ENCODE results near the gene CPT2.

CPT2 gene

DNA sequence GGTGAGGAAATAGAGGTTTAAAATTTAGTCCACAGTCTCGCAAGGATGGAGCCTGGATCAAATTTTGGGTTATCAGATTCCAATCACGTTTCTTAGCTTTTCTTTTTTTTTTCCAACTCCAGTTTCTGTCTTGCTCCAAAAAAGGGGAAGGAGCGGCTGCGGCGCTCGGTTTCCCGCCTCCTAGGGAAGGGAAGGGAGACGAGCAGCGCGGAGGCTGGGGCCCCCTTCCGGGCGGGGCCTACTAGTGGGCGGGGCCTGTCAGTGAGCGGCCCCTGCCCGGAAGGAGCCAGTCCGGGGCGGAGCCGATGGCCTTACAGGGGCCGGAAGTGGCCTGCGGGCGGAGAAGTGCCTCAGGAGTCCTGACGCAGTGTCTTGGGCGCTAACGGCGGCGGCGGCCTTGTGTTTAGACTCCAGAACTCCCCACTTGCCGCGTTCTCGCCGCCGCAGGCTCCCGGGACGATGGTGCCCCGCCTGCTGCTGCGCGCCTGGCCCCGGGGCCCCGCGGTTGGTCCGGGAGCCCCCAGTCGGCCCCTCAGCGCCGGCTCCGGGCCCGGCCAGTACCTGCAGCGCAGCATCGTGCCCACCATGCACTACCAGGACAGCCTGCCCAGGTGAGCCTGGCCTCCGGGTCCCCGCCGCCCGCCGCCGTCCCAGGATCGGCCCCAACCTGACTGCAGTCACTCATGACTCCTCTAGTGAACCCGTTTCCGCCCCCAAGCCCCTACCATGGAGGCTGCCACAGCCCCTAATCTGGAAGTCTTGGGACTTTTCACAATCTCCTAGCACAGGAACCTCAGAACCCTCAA, at the start of gene CPT2:
CPT2 (plus strand) TSS at position 340 of the 806 bp plus-strand sequence; CDS start at position 460, 120 bp downstream.
- H3K4me3 ChIP-seq (replicated peaks in 1 of 2; ENCODE audit: low read depth in 2 of 2, low read length in 2 of 2), result peak within 1 kb of the TSS; percentile 82 to 88
- DNase-seq (ENCODE audit: low read depth in 2 of 2), result peak; percentile 89 to 94
- TF ChIP-seq CTCF (IDR thresholded peaks at IDR 0.05; ENCODE audit: low read depth, low read length), result no peak

- DNase-seq (ENCODE audit: low read depth in 2 of 2), result peak in 1 of 2 donors; percentile 16
- no peak overlapping the region for H3K4me3 ChIP-seq (replicated peaks in 1 of 2; ENCODE audit: low read depth in 2 of 2, low read length in 2 of 2)
- no peak for TF ChIP-seq CTCF (IDR thresholded peaks at IDR 0.05; ENCODE audit: low read depth, low read length)
These were observed 49.5 kb upstream of the CPT2 start for GRCh38 chr1:53147174-53147573.

DNA sequence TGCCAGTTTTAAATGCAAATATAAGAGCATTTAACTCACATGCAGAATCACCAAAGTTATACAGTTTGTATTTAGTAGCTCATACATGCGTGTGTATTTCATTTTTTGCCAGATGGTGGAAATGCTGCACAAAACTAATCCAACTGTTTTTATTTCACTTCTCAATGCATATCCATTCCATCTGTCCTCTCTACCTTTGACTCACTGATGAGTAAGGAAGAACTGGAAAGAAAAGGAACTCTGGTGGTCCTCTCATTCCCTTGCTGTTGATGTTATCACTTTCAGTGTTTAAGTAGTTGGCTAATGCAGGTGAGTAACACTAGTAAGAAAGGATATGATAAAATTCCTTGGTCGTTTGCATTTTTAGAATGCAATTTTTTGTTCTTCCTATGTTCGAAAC, 48.5 kb upstream of the CPT2 start:
- TF ChIP-seq CTCF (IDR thresholded peaks at IDR 0.05; ENCODE audit: low read depth, low read length), result no peak
- DNase-seq (ENCODE audit: low read depth in 2 of 2), result peak in 1 of 2 donors; percentile 68
- H3K4me3 ChIP-seq (replicated peaks in 1 of 2; ENCODE audit: low read depth in 2 of 2, low read length in 2 of 2), result no peak overlapping the region

DNA sequence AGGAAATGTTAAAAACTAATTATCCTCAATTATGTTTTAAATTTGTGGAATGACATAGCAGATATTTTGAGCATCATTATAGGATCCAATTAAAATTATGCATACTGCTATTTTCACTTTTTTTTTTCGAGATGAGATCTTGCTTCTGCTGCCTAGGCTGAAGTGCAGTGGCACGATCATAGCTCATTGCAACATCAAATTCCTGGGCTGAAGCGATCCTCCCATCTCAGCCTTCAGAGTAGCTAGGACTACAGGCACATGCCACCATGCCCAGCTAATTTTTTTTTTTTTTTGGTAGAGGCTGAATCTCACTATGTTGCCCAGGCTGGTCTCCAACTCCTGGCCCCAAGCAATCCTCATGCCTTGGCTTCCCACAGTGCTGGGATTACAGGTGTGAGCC, 42.9 kb upstream of the CPT2 start:
- TF ChIP-seq CTCF (IDR thresholded peaks at IDR 0.05; ENCODE audit: low read depth, low read length), result no peak
- H3K4me3 ChIP-seq (replicated peaks in 1 of 2; ENCODE audit: low read depth in 2 of 2, low read length in 2 of 2), result no peak overlapping the region
- DNase-seq (ENCODE audit: low read depth in 2 of 2), result peak in 1 of 2 donors; percentile 53

DNA sequence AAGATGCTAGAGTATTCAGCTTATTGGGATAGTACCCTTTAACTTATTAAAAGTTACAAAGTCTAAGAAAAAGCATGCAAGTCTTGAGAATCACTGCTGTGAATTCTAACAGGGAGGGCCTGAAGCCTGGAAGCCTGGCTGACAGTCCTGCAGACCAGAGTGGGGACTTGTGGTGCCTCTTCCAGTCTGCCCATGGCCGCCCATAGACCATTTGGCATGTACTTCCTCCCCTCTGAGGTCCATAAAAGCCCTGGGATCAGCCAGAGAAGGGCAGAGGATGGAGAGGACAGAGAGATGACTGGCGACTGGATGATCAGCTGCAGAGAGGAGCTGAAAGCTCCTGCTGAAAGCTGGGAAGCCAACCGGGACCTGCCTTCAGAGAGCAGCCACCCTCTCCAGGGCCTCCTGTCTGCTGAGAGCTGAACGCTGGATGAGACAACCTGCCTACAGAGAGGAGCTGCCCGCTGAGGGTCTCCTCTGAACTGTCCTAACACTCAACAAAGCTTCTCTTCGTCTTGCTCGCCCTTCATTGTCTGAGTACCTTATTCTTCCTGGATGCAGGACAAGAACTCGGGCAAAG, 41.7 kb upstream of the CPT2 start:
- no peak overlapping the region for H3K4me3 ChIP-seq (replicated peaks in 1 of 2; ENCODE audit: low read depth in 2 of 2, low read length in 2 of 2)
- no peak for TF ChIP-seq CTCF (IDR thresholded peaks at IDR 0.05; ENCODE audit: low read depth, low read length)
- DNase-seq (ENCODE audit: low read depth in 2 of 2), result no peak

GRCh38 chr1:53155534-53155933, 41.1 kb upstream of the CPT2 start:
- H3K4me3 ChIP-seq (replicated peaks in 1 of 2; ENCODE audit: low read depth in 2 of 2, low read length in 2 of 2), result no peak overlapping the region
- no peak for TF ChIP-seq CTCF (IDR thresholded peaks at IDR 0.05; ENCODE audit: low read depth, low read length)
- no peak for DNase-seq (ENCODE audit: low read depth in 2 of 2)

Data from cardiac fibroblast (primary cell).